Prostate gland (tissue), 2 donors: ENCODE results near the gene RAD51B. TPM values are rescaled to one million over a fixed set of nuclear protein-coding genes. Genes with fewer than 3 reads are reported as not detected.

Source experiments
- DNase-seq: peaks from one replicate; pipeline ENCODE4 v3.0.0-alpha.2; 2019; ENCODE audit warnings: low spot score
- H3K27ac ChIP-seq, 2 donors: fragments of 200-600 bp; sonication (generic); 2 replicates each; pipeline ENCODE4 v1.5.1; 2017 to 2019
- H3K27me3 ChIP-seq: fragments of 200-600 bp; sonication (generic); replicated peaks from 2 replicates; pipeline ENCODE4 v1.5.1; 2019; ENCODE audit not compliant: insufficient read depth
- H3K36me3 ChIP-seq, 2 donors: fragments of 200-600 bp; sonication (generic); 1 replicate in 1 of 2; 2 replicates in 1 of 2; pipeline versions ENCODE4 v1.5.1 to v1.8.1; 2017 to 2019
- H3K4me1 ChIP-seq: fragments of 200-600 bp; sonication (generic); replicated peaks from 2 replicates; pipeline ENCODE4 v1.5.1; 2019
- H3K4me3 ChIP-seq, 2 donors: fragments of 200-600 bp; sonication (generic); 2 replicates each; pipeline ENCODE4 v1.5.1; 2017 to 2019
- H3K9me3 ChIP-seq: fragments of 200-600 bp; sonication (generic); 2 replicates; pipeline ENCODE4 v1.5.1; 2017
- CTCF ChIP-seq, 4 experiments: fragments of 200-600 bp in 2 of 4; fragments of 450-650 bp in 2 of 4; sonication (generic) in 2 of 4; IDR thresholded peaks; 1 replicate in 3 of 4; 2 replicates in 1 of 4; pipeline ENCODE4 v1.5.1; 2016 to 2019; ENCODE audit warnings: antibody characterized with exemption in 4 of 4, mild to moderate bottlenecking in 2 of 4, moderate library complexity in 2 of 4
- POLR2A ChIP-seq: fragments of 450-650 bp; IDR thresholded peaks from one replicate; pipeline ENCODE4 v1.6.1; 2016; ENCODE audit warnings: antibody characterized with exemption, mild to moderate bottlenecking
- POLR2AphosphoS5 ChIP-seq: sonication (generic); formaldehyde crosslinking; IDR thresholded peaks from one replicate; pipeline ENCODE4 v1.6.1; 2017; ENCODE audit warnings: antibody characterized with exemption
- WGBS: methylation state at CpG from one replicate; pipeline ENCODE4 v1.1.5; 2018; 5-methylcytosine and 5-hydroxymethylcytosine counted together
- intact Hi-C: fragments of 100-400 bp; cut with DNase I; formaldehyde crosslinking; loops from one replicate; pipeline ENCODE4 v1.14.2; 2022
- total RNA-seq, 2 donors: library from RNA; depleted of rRNA; stranded (reverse); fragments of >200 nt; gene quantifications; one replicate each; pipeline ENCODE4 v1.1.0, GENCODE V29; 2016

Gene RAD51B
- total RNA-seq, 2 donors from 2014 or later: 14.9 to 35.8 TPM

DNA sequence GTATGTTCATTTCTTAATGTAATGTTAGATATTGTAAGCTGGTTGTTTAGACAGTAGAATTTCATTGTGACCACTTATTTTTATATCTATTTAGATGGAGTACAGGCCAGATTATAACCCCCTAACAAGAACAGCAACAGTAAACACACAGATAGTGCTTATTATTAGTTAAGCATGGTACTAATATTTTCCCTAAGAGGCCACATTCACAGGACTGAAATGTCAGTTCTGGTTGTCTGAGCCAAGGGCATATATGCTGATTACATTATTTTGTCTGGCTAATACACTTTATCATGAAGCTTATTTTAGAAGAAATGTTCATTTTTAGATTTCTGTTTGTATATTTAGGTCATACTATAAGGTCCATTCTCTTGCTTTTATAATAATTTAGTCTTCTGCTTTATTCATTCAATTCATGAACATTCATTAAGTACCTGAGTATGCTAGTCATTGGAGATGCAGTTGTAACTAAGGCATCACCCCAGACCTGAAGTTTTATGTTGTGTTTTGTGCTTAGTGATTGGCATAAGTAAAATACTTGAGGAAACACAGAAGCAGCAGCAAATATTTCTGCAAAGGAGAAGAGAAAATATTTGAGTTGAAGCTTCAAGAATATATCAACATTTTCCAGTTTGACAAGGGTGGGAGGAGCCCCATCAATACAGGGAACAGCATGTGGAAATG, 413.7 kb downstream of the RAD51B start:
- no peaks in the 10 kb centered on the region for H3K36me3 ChIP-seq
- TF ChIP-seq POLR2AphosphoS5 (no peak), CTCF (IDR thresholded peaks at IDR 0.05) (no peak), POLR2A (no peak)
- intact Hi-C loops: no loop called here
- H3K4me3 ChIP-seq: no peak overlapping the region
- H3K4me1 ChIP-seq: no peaks in the 10 kb centered on the region
- no peaks in the 10 kb centered on the region for H3K9me3 ChIP-seq
- no peaks in the 10 kb centered on the region for H3K27me3 ChIP-seq
- peak overlapping the region; percentile 36 to 46 for H3K27ac ChIP-seq
- no peak for DNase-seq

DNA sequence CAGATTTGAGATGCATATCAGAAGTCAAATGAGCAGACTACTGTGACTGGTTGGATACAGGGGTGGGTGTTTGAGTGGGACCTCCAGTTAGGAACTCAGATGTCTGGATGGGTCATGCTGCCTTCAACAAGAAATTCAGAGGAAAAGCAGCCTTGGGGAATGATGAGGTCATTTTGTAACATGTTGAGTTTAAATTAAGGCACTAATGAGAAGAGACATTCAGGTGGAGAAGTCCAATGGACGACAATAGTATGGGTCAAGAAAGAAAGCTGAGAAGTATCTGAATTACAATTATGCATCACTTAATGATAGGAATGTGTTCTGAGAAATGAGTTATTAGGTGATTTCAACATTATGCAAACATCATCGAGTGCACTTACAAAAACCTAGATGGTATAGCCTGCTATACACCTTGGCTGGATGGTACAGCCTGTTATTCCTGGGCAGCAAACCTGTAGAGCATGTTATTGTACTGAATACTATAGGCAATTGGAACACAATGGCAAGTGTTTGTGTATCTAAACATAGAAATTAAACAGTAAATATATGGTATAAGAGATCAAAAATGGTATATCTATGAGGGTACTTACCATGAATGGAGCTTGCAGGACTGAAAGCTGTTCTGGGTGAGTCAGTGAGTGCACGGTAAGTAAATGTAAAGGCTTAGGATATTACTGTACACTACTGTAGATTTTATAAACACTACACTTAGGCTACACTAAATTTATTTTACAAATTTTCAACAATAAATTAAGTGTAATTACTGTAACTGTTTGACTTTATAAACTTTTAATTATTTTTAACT, 414.7 kb downstream of the RAD51B start:
- H3K36me3 ChIP-seq: no peaks in the 10 kb centered on the region
- DNase-seq: no peak
- no peaks in the 10 kb centered on the region for H3K27me3 ChIP-seq
- intact Hi-C loops: no loop called here
- no peak overlapping the region for H3K27ac ChIP-seq
- no peaks in the 10 kb centered on the region for H3K4me1 ChIP-seq
- 83% methylated on average over 3 of the region's 3 CpGs for WGBS
- H3K9me3 ChIP-seq: no peaks in the 10 kb centered on the region
- no peak overlapping the region for H3K4me3 ChIP-seq
- no peak for TF ChIP-seq POLR2AphosphoS5
- TF ChIP-seq POLR2A: no peak
- TF ChIP-seq CTCF (IDR thresholded peaks at IDR 0.05): no peak

DNA sequence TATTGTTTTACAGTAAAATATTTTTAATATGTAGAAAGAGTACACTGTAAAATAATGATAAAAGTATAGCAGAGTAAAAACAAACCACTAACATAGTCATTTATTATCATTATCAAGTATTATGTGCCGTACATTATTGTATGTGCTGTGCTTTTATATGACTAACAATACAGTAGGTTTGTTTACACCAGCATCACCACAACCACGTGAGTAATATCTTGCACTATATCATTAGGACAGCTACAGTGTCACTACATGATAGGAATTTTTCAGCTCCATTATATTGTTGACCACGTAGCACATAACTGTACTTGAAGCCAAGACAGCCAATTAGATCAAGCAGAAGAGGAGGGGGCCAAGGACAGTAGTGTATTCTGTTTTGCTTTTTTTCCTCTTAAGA, 415.4 kb downstream of the RAD51B start:
- H3K9me3 ChIP-seq: no peaks in the 10 kb centered on the region
- intact Hi-C loops: no loop called here
- no peaks in the 10 kb centered on the region for H3K4me1 ChIP-seq
- TF ChIP-seq POLR2AphosphoS5 (no peak), POLR2A (no peak), CTCF (IDR thresholded peaks at IDR 0.05) (no peak)
- no peaks in the 10 kb centered on the region for H3K27me3 ChIP-seq
- 72% methylated on average over 3 of the region's 3 CpGs for WGBS
- H3K36me3 ChIP-seq: no peaks in the 10 kb centered on the region
- no peak overlapping the region for H3K4me3 ChIP-seq
- DNase-seq: no peak
- no peak overlapping the region for H3K27ac ChIP-seq

GRCh38 chr14:68236582-68237458, 417.2 kb downstream of the RAD51B start:
- intact Hi-C loops: no loop called here
- Histone ChIP-seq H3K27me3 (no peaks in the 10 kb centered on the region), H3K36me3 (no peaks in the 10 kb centered on the region), H3K4me1 (no peaks in the 10 kb centered on the region), H3K9me3 (no peaks in the 10 kb centered on the region), H3K27ac (peak overlapping the region in 1 of 2 donors; percentile 36), H3K4me3 (no peak overlapping the region)
- 19% methylated on average over 1 of the region's 1 CpG for WGBS
- DNase-seq: no peak
- TF ChIP-seq POLR2AphosphoS5: peak; percentile 3
- no peak for TF ChIP-seq POLR2A

- Histone ChIP-seq H3K27me3 (no peaks in the 10 kb centered on the region), H3K27ac (no peak overlapping the region), H3K36me3 (no peaks in the 10 kb centered on the region), H3K4me1 (no peaks in the 10 kb centered on the region), H3K4me3 (no peak overlapping the region), H3K9me3 (no peaks in the 10 kb centered on the region)
- no peak for DNase-seq
- intact Hi-C loops: no loop called here
- TF ChIP-seq POLR2AphosphoS5 (no peak), CTCF (IDR thresholded peaks at IDR 0.05) (no peak), POLR2A (no peak)
- 92% methylated on average over 1 of the region's 1 CpG for WGBS
These were observed 419.0 kb downstream of the RAD51B start for GRCh38 chr14:68238551-68238950.
